RKO (cell line): ENCODE measurements around the gene KPNA1.

Source experiments
- DNase-seq: peaks from one replicate; pipeline ENCODE4 v3.0.0-alpha.2; 2016; ENCODE audit warnings: low spot score

Gene KPNA1

GRCh38 chr3:122415104-122415744, 99.5 kb downstream of the KPNA1 start:
- peak; percentile 86 for DNase-seq

DNA sequence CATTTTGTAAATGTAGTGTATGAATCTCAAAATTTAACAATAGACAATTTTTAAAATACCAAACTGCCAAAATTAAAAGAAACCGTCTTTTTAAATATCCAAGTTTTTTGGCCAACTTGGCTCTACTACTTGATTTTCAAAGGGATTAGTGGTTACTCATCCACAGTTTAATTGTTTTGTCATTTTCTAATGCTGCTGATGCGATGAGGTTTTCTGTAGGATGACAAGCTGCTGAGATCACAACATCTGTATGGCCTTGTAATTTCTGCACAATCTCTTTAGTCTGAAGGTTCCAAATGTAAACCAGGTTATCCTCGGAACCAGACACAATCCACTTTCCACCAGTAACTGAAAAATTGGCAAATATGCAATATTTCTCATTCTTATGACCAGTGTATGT, 100.3 kb downstream of the KPNA1 start:
- peak; percentile 52 for DNase-seq

GRCh38 chr3:122410639-122411038, 104.1 kb downstream of the KPNA1 start:
- no peak for DNase-seq

DNA sequence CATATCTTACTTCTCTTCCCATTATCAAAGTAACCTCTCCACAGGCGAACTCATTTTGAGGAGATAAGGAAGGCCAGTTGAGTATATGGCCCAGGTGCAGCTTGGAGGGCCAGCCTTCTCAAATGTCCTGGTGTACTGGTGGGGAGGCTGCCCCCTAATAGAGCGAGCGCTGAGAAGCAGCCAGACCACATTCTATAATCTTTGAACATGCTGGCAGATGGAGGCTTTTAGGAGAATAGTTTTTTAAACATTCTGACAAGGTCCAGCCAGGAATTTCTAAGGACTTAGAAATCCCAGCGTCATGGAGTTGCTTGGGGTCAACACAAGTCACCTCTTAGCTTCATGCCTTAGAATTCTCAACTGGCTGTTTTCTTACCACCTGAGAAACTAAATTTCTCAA, 104.6 kb downstream of the KPNA1 start:
- no peak for DNase-seq

GRCh38 chr3:122409446-122409845, 105.3 kb downstream of the KPNA1 start:
- no peak for DNase-seq

GRCh38 chr3:122407946-122408345, 106.8 kb downstream of the KPNA1 start:
- no peak for DNase-seq

DNA sequence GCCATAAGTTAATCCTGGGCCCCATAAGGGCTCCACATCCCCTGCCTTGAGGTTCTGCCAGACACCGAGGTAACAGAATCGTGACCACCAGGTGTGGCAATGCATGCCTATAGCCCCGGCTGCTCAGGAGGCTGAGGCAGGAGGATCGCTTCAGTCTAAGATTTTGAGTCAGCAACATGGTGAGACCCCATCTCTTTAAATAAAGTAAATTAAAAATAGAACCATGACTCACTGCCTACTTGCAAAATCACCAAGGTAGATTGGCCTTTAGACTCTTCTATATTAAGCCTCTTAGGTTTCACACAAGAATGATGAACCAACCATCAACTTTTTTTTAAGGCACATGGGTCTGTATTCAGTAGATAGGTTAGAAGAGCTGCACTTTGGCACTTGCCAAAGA, 108.5 kb downstream of the KPNA1 start:
- no peak for DNase-seq

DNA sequence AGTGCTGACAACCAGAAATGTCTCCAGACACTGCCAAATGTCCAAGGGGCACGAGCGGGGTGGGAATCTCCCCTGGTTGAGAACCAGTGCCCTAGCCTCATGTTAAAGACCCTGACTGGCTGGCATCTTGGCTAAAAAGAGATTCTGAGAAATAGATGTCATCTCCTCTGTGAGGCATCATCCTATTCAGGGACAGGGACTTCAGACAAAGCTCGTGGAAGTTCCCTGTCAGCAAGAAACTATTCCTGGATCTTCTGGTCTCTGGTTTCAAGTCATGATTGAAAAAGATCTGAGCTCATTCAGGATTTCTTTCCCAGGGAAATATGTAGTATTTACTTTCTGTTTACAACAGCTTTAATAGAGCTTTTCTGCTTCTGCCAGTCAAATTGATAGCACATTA, 109.7 kb downstream of the KPNA1 start:
- no peak for DNase-seq

DNA sequence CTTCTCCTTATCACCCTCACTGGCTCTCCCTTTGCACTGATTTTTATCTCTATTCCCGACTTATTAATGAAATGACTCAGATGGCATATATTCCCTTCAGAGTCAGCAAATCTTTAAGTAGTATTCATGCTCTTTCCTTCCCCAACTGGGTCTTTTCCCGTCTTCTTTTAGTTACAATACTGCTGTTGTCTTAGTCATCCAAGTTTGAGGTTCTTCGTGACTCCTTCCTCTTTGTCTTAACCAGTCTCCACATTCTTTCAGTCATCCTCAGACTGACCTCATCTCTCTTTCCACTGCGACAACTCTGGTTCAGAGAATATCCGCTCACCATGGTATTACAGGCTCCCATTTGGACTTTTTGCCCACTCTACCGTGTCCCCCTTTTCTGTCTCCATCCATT, 111.2 kb downstream of the KPNA1 start:
- no peak for DNase-seq

DNA sequence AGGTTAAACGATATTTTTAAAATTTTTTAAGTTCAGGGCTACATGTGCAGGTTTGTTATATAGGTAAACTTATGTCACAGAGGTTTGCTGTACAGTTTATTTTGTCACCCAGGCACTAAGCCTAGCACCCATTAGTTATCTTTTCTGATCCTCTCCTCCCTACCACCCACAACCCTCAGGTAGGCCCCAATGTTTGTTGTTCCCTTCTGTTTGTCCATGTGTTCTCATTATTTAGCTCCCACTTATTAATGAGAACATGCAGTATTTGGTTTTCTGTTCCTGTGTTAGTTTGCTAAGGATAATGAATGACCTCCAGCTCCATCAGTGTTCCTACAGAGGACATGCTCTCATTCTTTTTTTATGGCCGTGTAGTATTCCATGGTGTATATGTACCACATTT, 115.8 kb downstream of the KPNA1 start:
- no peak for DNase-seq

DNA sequence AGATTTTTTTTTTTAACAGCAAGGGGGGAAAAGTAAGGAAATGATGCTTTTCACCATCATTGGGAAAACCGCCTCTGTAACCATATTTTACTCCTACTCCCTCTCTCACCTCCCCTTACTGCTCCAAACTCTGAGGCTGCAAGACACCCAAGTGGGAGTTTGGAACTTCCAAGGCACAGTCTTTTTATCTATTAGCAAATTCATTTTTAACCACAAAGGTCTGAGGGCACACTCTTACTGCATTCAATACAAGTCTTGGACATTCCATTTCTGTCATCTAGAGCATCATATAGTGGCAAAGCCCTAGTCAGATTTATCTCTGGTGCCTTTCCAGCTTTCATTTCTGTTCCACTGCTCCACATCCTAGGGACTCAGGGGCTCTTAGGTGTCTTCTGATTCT, 117.5 kb downstream of the KPNA1 start:
- no peak for DNase-seq

DNA sequence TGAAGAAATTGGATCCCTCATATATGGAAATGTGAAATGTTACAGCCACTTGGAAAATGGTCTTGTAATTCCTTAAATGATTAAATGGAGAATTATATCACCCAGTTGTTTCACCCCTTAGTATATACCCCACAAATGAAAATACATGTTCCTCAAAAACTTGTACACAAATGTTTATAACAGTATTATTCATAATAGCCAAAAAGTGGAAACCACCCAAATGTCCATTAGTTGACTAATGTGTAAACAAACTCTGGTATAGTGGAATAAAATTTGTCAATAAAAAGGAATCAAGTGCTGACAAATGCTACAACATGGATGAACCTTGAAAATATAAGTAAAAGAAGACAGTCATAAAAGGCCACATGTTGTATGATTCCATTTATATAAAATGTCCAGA, 118.2 kb downstream of the KPNA1 start:
- no peak for DNase-seq

- no peak for DNase-seq
These were observed 119.2 kb downstream of the KPNA1 start for GRCh38 chr3:122395582-122395981.

DNA sequence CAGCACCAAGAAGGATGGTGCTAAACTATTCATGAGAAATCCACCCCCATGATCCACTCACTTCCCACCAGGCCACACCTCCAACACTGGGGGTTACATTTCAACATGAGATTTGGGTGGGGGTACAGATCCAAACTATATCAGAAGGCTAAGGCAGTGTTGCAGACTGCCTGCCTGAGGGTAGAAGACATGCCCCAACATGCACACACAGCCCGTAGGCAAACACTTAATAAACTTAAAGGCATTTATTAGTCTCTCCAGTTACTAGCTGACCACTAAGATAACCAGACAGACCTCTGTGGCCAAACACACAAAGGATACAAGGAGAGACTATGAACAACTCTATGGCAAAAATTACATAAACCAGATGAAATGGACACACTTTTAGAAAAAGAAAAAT, 120.6 kb downstream of the KPNA1 start:
- DNase-seq: no peak

- peak; percentile 74 for DNase-seq
These were observed 121.6 kb downstream of the KPNA1 start for GRCh38 chr3:122392868-122393844.

- DNase-seq: no peak
These were observed 122.9 kb downstream of the KPNA1 start for GRCh38 chr3:122391681-122392446.

- DNase-seq: no peak
These were observed 124.1 kb downstream of the KPNA1 start for GRCh38 chr3:122390665-122391064.

GRCh38 chr3:122389892-122390291, 124.8 kb downstream of the KPNA1 start:
- no peak for DNase-seq

- no peak for DNase-seq
These were observed 125.5 kb downstream of the KPNA1 start for GRCh38 chr3:122389197-122389596.

DNA sequence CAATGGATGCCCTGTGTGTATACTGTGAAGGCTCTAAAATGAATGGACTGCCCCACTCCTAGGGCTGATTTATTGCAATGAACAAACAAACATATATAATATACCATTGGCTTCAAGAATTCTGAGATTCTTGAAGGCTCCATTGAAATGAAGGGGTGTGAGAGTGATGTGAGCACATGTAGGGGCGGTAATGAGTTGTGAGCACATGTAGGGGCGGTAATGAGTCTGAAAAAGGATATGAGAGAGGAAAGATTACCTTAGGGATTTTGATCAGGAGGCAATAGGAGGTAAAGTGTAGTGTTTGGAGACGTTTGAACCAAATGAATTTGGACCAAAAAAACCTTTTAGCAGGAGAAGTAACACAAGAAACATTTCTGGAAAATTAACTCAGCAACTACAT, 127.0 kb downstream of the KPNA1 start:
- no peak for DNase-seq

DNA sequence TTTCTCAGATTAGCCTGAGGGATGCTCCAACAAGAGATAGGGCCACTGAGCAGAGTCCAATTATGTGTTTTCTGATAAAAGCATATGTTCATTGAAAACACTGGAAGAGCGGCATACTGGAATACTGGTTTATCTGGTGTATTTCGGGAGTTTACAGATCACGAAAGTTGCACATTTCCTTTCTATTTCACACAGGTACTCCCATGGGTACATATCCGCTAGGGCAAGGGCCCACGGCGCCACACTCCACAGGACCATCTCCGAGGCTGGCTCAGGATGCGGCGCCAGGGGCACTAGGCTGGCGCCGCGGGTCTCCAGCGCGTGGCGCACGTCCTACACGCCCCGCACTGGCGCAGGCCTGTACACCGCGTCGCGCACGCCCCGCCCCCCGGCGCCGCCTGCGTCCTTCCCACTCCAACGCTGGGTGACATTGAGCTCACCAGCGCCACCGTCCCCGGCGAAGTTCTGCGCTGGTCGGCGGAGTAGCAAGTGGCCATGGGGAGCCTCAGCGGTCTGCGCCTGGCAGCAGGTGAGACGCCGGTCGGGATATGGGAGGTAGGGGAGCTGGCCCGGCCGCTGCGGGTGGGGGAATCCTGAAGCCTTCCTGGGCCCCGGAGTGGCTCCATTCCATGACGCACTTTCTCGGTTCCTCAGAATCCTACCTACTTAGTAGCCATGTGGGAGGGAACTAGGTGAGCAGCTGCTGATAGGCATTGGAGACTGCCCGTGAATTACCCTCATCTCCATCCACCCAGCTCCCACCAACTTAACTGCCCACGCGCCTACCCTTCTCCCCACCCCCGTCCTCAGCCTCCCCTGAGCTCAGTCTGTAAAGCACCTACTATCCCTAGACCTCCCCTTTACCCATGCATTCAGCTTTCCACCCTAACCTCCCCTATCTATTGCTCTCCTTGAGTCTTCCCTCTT, 130.7 kb downstream of the KPNA1 start, which contains the start of gene FAM162A:
Gene FAM162A, plus strand, starts transcription at position 412 of the 927 bp plus-strand sequence. Its CDS starts 84 bp downstream, at position 496.
- DNase-seq: peak; percentile 94
